Measurements from ENCODE around the gene SCN2A. TPM values are rescaled to one million over a fixed set of nuclear protein-coding genes. Genes with fewer than 3 reads are reported as not detected.

SCN2A gene
- total and polyA plus RNA-seq, 2 donors (not counting 3 experiments of a cell fraction or from before 2014, with no cell fraction given): not detected

GRCh38 chr2:165307317-165307716, 68.1 kb downstream of the SCN2A start:
- FAIRE-seq (peak; percentile 58), DNase-seq (ENCODE audit: low read depth, low spot score) (no peak)
- no TSS peak for BruUV-seq (replicated peaks)
- Histone ChIP-seq H3K4me1 (ENCODE audit: control insufficient read depth, extremely low read depth, insufficient read depth, low read length) (no peaks in the 10 kb centered on the region), H3K9me3 (replicated peaks; ENCODE audit: control insufficient read depth, insufficient read depth, low read length) (no peaks in the 10 kb centered on the region), H2AFZ (ENCODE audit: low read depth, low read length) (no peak overlapping the region), H3K27me3 (ENCODE audit: control insufficient read depth in 2 of 2, insufficient read depth in 2 of 2, low read length in 2 of 2) (no peaks in the 10 kb centered on the region), H3K27ac (ENCODE audit: insufficient read depth, low read depth, low read length) (no peak overlapping the region), H3K36me3 (ENCODE audit: control insufficient read depth in 2 of 2, extremely low read depth in 1 of 2, insufficient read depth in 2 of 2, low read length in 2 of 2) (no peaks in the 10 kb centered on the region), H3K4me2 (ENCODE audit: insufficient read depth, low read length) (no peak overlapping the region), H4K20me1 (replicated peaks; ENCODE audit: control insufficient read depth, extremely low read depth, insufficient read depth, low read length) (no peaks in the 10 kb centered on the region), H3K9me1 (replicated peaks; ENCODE audit: control insufficient read depth, extremely low read depth, insufficient read depth, low read length) (no peaks in the 10 kb centered on the region), H3K79me2 (ENCODE audit: control insufficient read depth, insufficient read depth, low read length) (no peaks in the 10 kb centered on the region), H3K9ac (replicated peaks; ENCODE audit: extremely low read depth, insufficient read depth, low read length) (no peak overlapping the region), H3K4me3 (replicated peaks in 1 of 3; ENCODE audit: insufficient read depth in 1 of 3, low read depth in 1 of 3, low read length in 3 of 3) (no peak overlapping the region)
- no peak for TF ChIP-seq POLR2AphosphoS5 (IDR thresholded peaks at IDR 0.05; ENCODE audit: insufficient read depth, low read depth, low read length)
- no peak for TF ChIP-seq EZH2 (IDR thresholded peaks at IDR 0.05; ENCODE audit: borderline replicate concordance, low read depth, low read length, severe bottlenecking)
- no peak for TF ChIP-seq JUN (IDR thresholded peaks at IDR 0.05; ENCODE audit: borderline replicate concordance, insufficient read depth, insufficient read length, low read depth)
- TF ChIP-seq CTCF (IDR thresholded peaks at IDR 0.05; ENCODE audit: extremely low read depth in 1 of 2, insufficient read depth in 1 of 2, low read depth in 1 of 2, low read length in 2 of 2): no peak
- TF ChIP-seq FOS (IDR thresholded peaks at IDR 0.05; ENCODE audit: borderline replicate concordance, insufficient read depth, low read length): no peak
- dilution Hi-C loops (cut with MboI; ENCODE audit: extremely low pct_ligation_motif_present, low sequenced_read_pairs) (no loop called here), intact Hi-C loops (cut with micrococcal nuclease) (no loop called here)
- ChIA-PET CTCF (no interaction called here), POLR2A (no interaction called here)

GRCh38 chr2:165311949-165312348, 72.7 kb downstream of the SCN2A start:
- DNase-seq (ENCODE audit: low read depth, low spot score) (no peak), FAIRE-seq (no peak)
- Histone ChIP-seq H3K9me1 (replicated peaks; ENCODE audit: control insufficient read depth, extremely low read depth, insufficient read depth, low read length) (no peaks in the 10 kb centered on the region), H3K79me2 (ENCODE audit: control insufficient read depth, insufficient read depth, low read length) (no peaks in the 10 kb centered on the region), H3K27me3 (ENCODE audit: control insufficient read depth in 2 of 2, insufficient read depth in 2 of 2, low read length in 2 of 2) (peaks cover 0 to 3% of the 10 kb centered on the region in 2 experiments), H3K36me3 (ENCODE audit: control insufficient read depth in 2 of 2, extremely low read depth in 1 of 2, insufficient read depth in 2 of 2, low read length in 2 of 2) (no peaks in the 10 kb centered on the region), H3K4me2 (ENCODE audit: insufficient read depth, low read length) (no peak overlapping the region), H3K9me3 (replicated peaks; ENCODE audit: control insufficient read depth, insufficient read depth, low read length) (no peaks in the 10 kb centered on the region), H3K27ac (ENCODE audit: insufficient read depth, low read depth, low read length) (no peak overlapping the region), H3K4me1 (ENCODE audit: control insufficient read depth, extremely low read depth, insufficient read depth, low read length) (no peaks in the 10 kb centered on the region), H2AFZ (ENCODE audit: low read depth, low read length) (no peak overlapping the region), H3K4me3 (replicated peaks in 1 of 3; ENCODE audit: insufficient read depth in 1 of 3, low read depth in 1 of 3, low read length in 3 of 3) (no peak overlapping the region), H3K9ac (replicated peaks; ENCODE audit: extremely low read depth, insufficient read depth, low read length) (no peak overlapping the region), H4K20me1 (replicated peaks; ENCODE audit: control insufficient read depth, extremely low read depth, insufficient read depth, low read length) (no peaks in the 10 kb centered on the region)
- ChIA-PET CTCF (interaction anchor here (0.9 kb wide), 2 partner anchors 18 to 170 kb away, joined by 3 read pairs; no protein-coding TSS in a partner anchor), POLR2A (no interaction called here)
- dilution Hi-C loops (cut with MboI; ENCODE audit: extremely low pct_ligation_motif_present, low sequenced_read_pairs) (no loop called here), intact Hi-C loops (cut with micrococcal nuclease) (no loop called here)
- no TSS peak for BruUV-seq (replicated peaks)
- TF ChIP-seq FOS (IDR thresholded peaks at IDR 0.05; ENCODE audit: borderline replicate concordance, insufficient read depth, low read length) (no peak), EZH2 (IDR thresholded peaks at IDR 0.05; ENCODE audit: borderline replicate concordance, low read depth, low read length, severe bottlenecking) (no peak), JUN (IDR thresholded peaks at IDR 0.05; ENCODE audit: borderline replicate concordance, insufficient read depth, insufficient read length, low read depth) (no peak), POLR2A (IDR thresholded peaks at IDR 0.05; ENCODE audit: low read depth, low read length) (no peak), MYC (IDR thresholded peaks at IDR 0.05; ENCODE audit: low read depth, low read length) (no peak), CTCF (IDR thresholded peaks at IDR 0.05; ENCODE audit: extremely low read depth in 1 of 2, insufficient read depth in 1 of 2, low read depth in 1 of 2, low read length in 2 of 2) (no peak), POLR2AphosphoS5 (IDR thresholded peaks at IDR 0.05; ENCODE audit: insufficient read depth, low read depth, low read length) (no peak), GATA2 (IDR thresholded peaks at IDR 0.05; ENCODE audit: insufficient read depth, insufficient read length, low read depth, low read length) (no peak), MAX (IDR thresholded peaks at IDR 0.05; ENCODE audit: insufficient read depth, insufficient read length) (no peak)
